HG03280 (cell line): ENCODE results near the gene OVOL3.
A peak's percentile ranks its signal among the peaks of the same experiment; 100 is the strongest.
"Not testable (repeated sequence)": the region's sequence is repeated elsewhere in the genome, so short reads cannot be mapped to it uniquely, and the experiment has no call there.

Source experiments
- ATAC-seq: cut with Tn5 transposase; IDR thresholded peaks from one replicate; pipeline ENCODE4 v1.9.1; 2021; ENCODE audit warnings: mild to moderate bottlenecking, moderate library complexity; ENCODE audit not compliant: unreplicated experiment

Gene OVOL3

GRCh38 chr19:36125557-36125956, 14.6 kb downstream of the OVOL3 start:
- ATAC-seq = no peak

GRCh38 chr19:36128392-36128736, 17.4 kb downstream of the OVOL3 start:
- ATAC-seq = peak; percentile 14

GRCh38 chr19:36131221-36131620, 20.3 kb downstream of the OVOL3 start:
- not testable (repeated sequence) for ATAC-seq

GRCh38 chr19:36134867-36135266, 23.9 kb downstream of the OVOL3 start:
- ATAC-seq = not testable (repeated sequence)

GRCh38 chr19:36136964-36137686, 26.2 kb downstream of the OVOL3 start:
- ATAC-seq = no peak

- ATAC-seq = no peak
Observed at GRCh38 chr19:36139120-36139472, 28.2 kb downstream of the OVOL3 start.

- ATAC-seq = peak; percentile 81
Observed at GRCh38 chr19:36139473-36140303, 28.7 kb downstream of the OVOL3 start, which contains the start of gene CAPNS1. Gene CAPNS1 (plus strand): TSS chr19:36140066. CDS start chr19:36141012, 946 bp downstream.

GRCh38 chr19:36140304-36141038, 29.5 kb downstream of the OVOL3 start:
- peak; percentile 9 for ATAC-seq

- peak; percentile 65 for ATAC-seq
Observed at GRCh38 chr19:36141039-36141927, 30.3 kb downstream of the OVOL3 start.

- ATAC-seq = no peak
Observed at GRCh38 chr19:36142046-36142445, 31.1 kb downstream of the OVOL3 start.

GRCh38 chr19:36142496-36142895, 31.6 kb downstream of the OVOL3 start:
- no peak for ATAC-seq

- no peak for ATAC-seq
Observed at GRCh38 chr19:36144624-36145023, 33.7 kb downstream of the OVOL3 start.

- no peak for ATAC-seq
Observed at GRCh38 chr19:36149673-36150406, 38.9 kb downstream of the OVOL3 start.

GRCh38 chr19:36150586-36150985, 39.6 kb downstream of the OVOL3 start:
- no peak for ATAC-seq

- ATAC-seq = no peak
Observed at GRCh38 chr19:36151144-36152018, 40.4 kb downstream of the OVOL3 start.

GRCh38 chr19:36152019-36152351, 41.0 kb downstream of the OVOL3 start:
- no peak for ATAC-seq

- no peak for ATAC-seq
Observed at GRCh38 chr19:36152352-36153091, 41.6 kb downstream of the OVOL3 start, which contains the start of gene COX7A1. Gene COX7A1 (minus strand): TSS chr19:36152447. CDS start chr19:36152407, 40 bp downstream.

- ATAC-seq = no peak
Observed at GRCh38 chr19:36153126-36153525, 42.2 kb downstream of the OVOL3 start.
